ENCODE measurements around the gene SMR3A.

The SMR3A gene

GRCh38 chr4:70360460-70360859 is at the start of gene SMR3A:
Gene SMR3A (plus strand): TSS chr4:70360760. CDS start chr4:70362116, 1,356 bp downstream.
- no peak within 1 kb of the TSS for H3K4me3 ChIP-seq (ENCODE audit: low read length)
- no peaks in the 10 kb centered on the region for H3K36me3 ChIP-seq (ENCODE audit: control insufficient read depth, insufficient read depth, low read length)
- no peaks in the 10 kb centered on the region for H3K4me1 ChIP-seq (ENCODE audit: control insufficient read depth, insufficient read depth, low read length)
- DNase-seq (ENCODE audit: low read depth, low spot score), result no peak
- H3K9me3 ChIP-seq (ENCODE audit: control insufficient read depth, insufficient read depth, low read length), result no peaks in the 10 kb centered on the region
- no peak within 1 kb of the TSS for H3K27ac ChIP-seq (ENCODE audit: low read length)
- no peaks in the 10 kb centered on the region for H3K27me3 ChIP-seq (ENCODE audit: control insufficient read depth, insufficient read depth, low read length)
- WGBS (ENCODE audit: insufficient coverage, insufficient read length), result no CpG with 5 or more reads among the region's 3 CpGs

GRCh38 chr4:70313736-70314135 is 46.8 kb upstream of the SMR3A start:
- no peaks in the 10 kb centered on the region for H3K27me3 ChIP-seq (ENCODE audit: control insufficient read depth, insufficient read depth, low read length)
- no peaks in the 10 kb centered on the region for H3K9me3 ChIP-seq (ENCODE audit: control insufficient read depth, insufficient read depth, low read length)
- H3K36me3 ChIP-seq (ENCODE audit: control insufficient read depth, insufficient read depth, low read length), result no peaks in the 10 kb centered on the region
- no peaks in the 10 kb centered on the region for H3K4me1 ChIP-seq (ENCODE audit: control insufficient read depth, insufficient read depth, low read length)
- H3K27ac ChIP-seq (ENCODE audit: low read length), result no peak overlapping the region
- no peak overlapping the region for H3K4me3 ChIP-seq (ENCODE audit: low read length)
- DNase-seq (ENCODE audit: low read depth, low spot score), result no peak

- Histone ChIP-seq H3K36me3 (ENCODE audit: control insufficient read depth, insufficient read depth, low read length) (no peaks in the 10 kb centered on the region), H3K4me3 (ENCODE audit: low read length) (no peak overlapping the region)
- WGBS (ENCODE audit: insufficient coverage, insufficient read length), result no CpG with 5 or more reads among the region's 1 CpG
Observed at GRCh38 chr4:70315928-70316327, 44.6 kb upstream of the SMR3A start.

GRCh38 chr4:70326052-70326451 is 34.5 kb upstream of the SMR3A start:
- no peak overlapping the region for H3K27ac ChIP-seq (ENCODE audit: low read length)
- no peaks in the 10 kb centered on the region for H3K27me3 ChIP-seq (ENCODE audit: control insufficient read depth, insufficient read depth, low read length)
- H3K36me3 ChIP-seq (ENCODE audit: control insufficient read depth, insufficient read depth, low read length), result no peaks in the 10 kb centered on the region
- no peak overlapping the region for H3K4me3 ChIP-seq (ENCODE audit: low read length)
- WGBS (ENCODE audit: insufficient coverage, insufficient read length), result no CpG with 5 or more reads among the region's 2 CpGs
- H3K9me3 ChIP-seq (ENCODE audit: control insufficient read depth, insufficient read depth, low read length), result no peaks in the 10 kb centered on the region
- H3K4me1 ChIP-seq (ENCODE audit: control insufficient read depth, insufficient read depth, low read length), result no peaks in the 10 kb centered on the region
- DNase-seq (ENCODE audit: low read depth, low spot score), result no peak

More at GRCh38 chr4:70315928-70316327, 44.6 kb upstream of the SMR3A start:
- DNase-seq (ENCODE audit: low read depth, low spot score), result no peak
- no peak overlapping the region for H3K27ac ChIP-seq (ENCODE audit: low read length)
- H3K4me1 ChIP-seq (ENCODE audit: control insufficient read depth, insufficient read depth, low read length), result no peaks in the 10 kb centered on the region
- H3K9me3 ChIP-seq (ENCODE audit: control insufficient read depth, insufficient read depth, low read length), result no peaks in the 10 kb centered on the region
- no peaks in the 10 kb centered on the region for H3K27me3 ChIP-seq (ENCODE audit: control insufficient read depth, insufficient read depth, low read length)

- Histone ChIP-seq H3K27ac (ENCODE audit: low read length) (no peak within 1 kb of the TSS), H3K4me3 (ENCODE audit: low read length) (no peak within 1 kb of the TSS), H3K4me1 (ENCODE audit: control insufficient read depth, insufficient read depth, low read length) (no peaks in the 10 kb centered on the region), H3K9me3 (ENCODE audit: control insufficient read depth, insufficient read depth, low read length) (no peaks in the 10 kb centered on the region), H3K36me3 (ENCODE audit: control insufficient read depth, insufficient read depth, low read length) (no peaks in the 10 kb centered on the region), H3K27me3 (ENCODE audit: control insufficient read depth, insufficient read depth, low read length) (no peaks in the 10 kb centered on the region)
- no CpG with 5 or more reads among the region's 3 CpGs for WGBS (ENCODE audit: insufficient coverage, insufficient read length)
- no peak for DNase-seq (ENCODE audit: low read depth, low spot score)
Observed at GRCh38 chr4:70334681-70335080, 25.9 kb upstream of the SMR3A start, which contains the start of gene CABS1. Gene CABS1 (plus strand): TSS chr4:70334981. CDS start chr4:70335040, 59 bp downstream.

- Histone ChIP-seq H3K27me3 (ENCODE audit: control insufficient read depth, insufficient read depth, low read length) (no peaks in the 10 kb centered on the region), H3K4me1 (ENCODE audit: control insufficient read depth, insufficient read depth, low read length) (no peaks in the 10 kb centered on the region), H3K36me3 (ENCODE audit: control insufficient read depth, insufficient read depth, low read length) (no peaks in the 10 kb centered on the region), H3K4me3 (ENCODE audit: low read length) (no peak overlapping the region), H3K27ac (ENCODE audit: low read length) (no peak overlapping the region), H3K9me3 (ENCODE audit: control insufficient read depth, insufficient read depth, low read length) (no peaks in the 10 kb centered on the region)
- no peak for DNase-seq (ENCODE audit: low read depth, low spot score)
- WGBS (ENCODE audit: insufficient coverage, insufficient read length), result no CpG with 5 or more reads among the region's 5 CpGs
Observed at GRCh38 chr4:70336043-70336442, 24.5 kb upstream of the SMR3A start.

- DNase-seq (ENCODE audit: low read depth, low spot score), result no peak
- H3K4me3 ChIP-seq (ENCODE audit: low read length), result no peak overlapping the region
- H3K4me1 ChIP-seq (ENCODE audit: control insufficient read depth, insufficient read depth, low read length), result no peaks in the 10 kb centered on the region; the same call in 1 of the 2 replicates
- H3K36me3 ChIP-seq (ENCODE audit: control insufficient read depth, insufficient read depth, low read length), result no peaks in the 10 kb centered on the region
- no peak overlapping the region for H3K27ac ChIP-seq (ENCODE audit: low read length)
- no peaks in the 10 kb centered on the region for H3K27me3 ChIP-seq (ENCODE audit: control insufficient read depth, insufficient read depth, low read length)
- no peaks in the 10 kb centered on the region for H3K9me3 ChIP-seq (ENCODE audit: control insufficient read depth, insufficient read depth, low read length)
- no CpG with 5 or more reads among the region's 1 CpG for WGBS (ENCODE audit: insufficient coverage, insufficient read length)
Observed at GRCh38 chr4:70337886-70338420, 22.6 kb upstream of the SMR3A start.

- no CpG with 5 or more reads among the region's 1 CpG for WGBS (ENCODE audit: insufficient coverage, insufficient read length)
- H3K27ac ChIP-seq (ENCODE audit: low read length), result no peak overlapping the region
- no peaks in the 10 kb centered on the region for H3K27me3 ChIP-seq (ENCODE audit: control insufficient read depth, insufficient read depth, low read length)
- H3K36me3 ChIP-seq (ENCODE audit: control insufficient read depth, insufficient read depth, low read length), result no peaks in the 10 kb centered on the region
- H3K9me3 ChIP-seq (ENCODE audit: control insufficient read depth, insufficient read depth, low read length), result no peaks in the 10 kb centered on the region
- H3K4me1 ChIP-seq (ENCODE audit: control insufficient read depth, insufficient read depth, low read length), result no peaks in the 10 kb centered on the region
- no peak overlapping the region for H3K4me3 ChIP-seq (ENCODE audit: low read length)
- no peak for DNase-seq (ENCODE audit: low read depth, low spot score)
Observed at GRCh38 chr4:70356185-70356584, 4.4 kb upstream of the SMR3A start.

- Histone ChIP-seq H3K4me3 (ENCODE audit: low read length) (no peak overlapping the region), H3K36me3 (ENCODE audit: control insufficient read depth, insufficient read depth, low read length) (no peaks in the 10 kb centered on the region), H3K4me1 (ENCODE audit: control insufficient read depth, insufficient read depth, low read length) (no peaks in the 10 kb centered on the region), H3K9me3 (ENCODE audit: control insufficient read depth, insufficient read depth, low read length) (no peaks in the 10 kb centered on the region), H3K27ac (ENCODE audit: low read length) (no peak overlapping the region), H3K27me3 (ENCODE audit: control insufficient read depth, insufficient read depth, low read length) (no peaks in the 10 kb centered on the region)
- WGBS (ENCODE audit: insufficient coverage, insufficient read length), result 100% methylated on average over 1 of the region's 3 CpGs
- DNase-seq (ENCODE audit: low read depth, low spot score), result no peak
Observed at GRCh38 chr4:70359115-70359661, 1.4 kb upstream of the SMR3A start.

GRCh38 chr4:70364002-70364401 is 3.4 kb downstream of the SMR3A start:
- H3K27me3 ChIP-seq (ENCODE audit: control insufficient read depth, insufficient read depth, low read length), result no peaks in the 10 kb centered on the region
- no peaks in the 10 kb centered on the region for H3K36me3 ChIP-seq (ENCODE audit: control insufficient read depth, insufficient read depth, low read length)
- no CpG with 5 or more reads among the region's 5 CpGs for WGBS (ENCODE audit: insufficient coverage, insufficient read length)
- no peaks in the 10 kb centered on the region for H3K9me3 ChIP-seq (ENCODE audit: control insufficient read depth, insufficient read depth, low read length)
- no peaks in the 10 kb centered on the region for H3K4me1 ChIP-seq (ENCODE audit: control insufficient read depth, insufficient read depth, low read length)
- no peak for DNase-seq (ENCODE audit: low read depth, low spot score)
- H3K27ac ChIP-seq (ENCODE audit: low read length), result no peak overlapping the region
- no peak overlapping the region for H3K4me3 ChIP-seq (ENCODE audit: low read length)

- H3K27me3 ChIP-seq (ENCODE audit: control insufficient read depth, insufficient read depth, low read length), result no peaks in the 10 kb centered on the region
- H3K4me1 ChIP-seq (ENCODE audit: control insufficient read depth, insufficient read depth, low read length), result no peaks in the 10 kb centered on the region
- H3K27ac ChIP-seq (ENCODE audit: low read length), result no peak overlapping the region
- WGBS (ENCODE audit: insufficient coverage, insufficient read length), result no CpG with 5 or more reads among the region's 2 CpGs
- H3K9me3 ChIP-seq (ENCODE audit: control insufficient read depth, insufficient read depth, low read length), result no peaks in the 10 kb centered on the region
- no peak overlapping the region for H3K4me3 ChIP-seq (ENCODE audit: low read length)
- H3K36me3 ChIP-seq (ENCODE audit: control insufficient read depth, insufficient read depth, low read length), result no peaks in the 10 kb centered on the region
- DNase-seq (ENCODE audit: low read depth, low spot score), result no peak
Observed at GRCh38 chr4:70365479-70365878, 4.9 kb downstream of the SMR3A start.
